Measurements from ENCODE around the gene TYROBP. TPM values are rescaled to one million over a fixed set of nuclear protein-coding genes. Genes with fewer than 3 reads are reported as not detected.

The TYROBP gene
- total RNA-seq, 1 experiment from 2014 or later = not detected

- Histone ChIP-seq H3K23me2 (ENCODE audit: insufficient read length, low read depth, low read length, poor library complexity, severe bottlenecking) (no peaks in the 10 kb centered on the region), H2BK120ac (ENCODE audit: low read depth, low read length, poor library complexity, severe bottlenecking) (no peak overlapping the region), H3K4me1 (ENCODE audit: insufficient read depth, low read length) (peaks cover 2% of the 10 kb centered on the region; the same call in 1 of the 2 replicates), H2BK15ac (ENCODE audit: low read depth, low read length) (no peak overlapping the region), H3K79me2 (ENCODE audit: insufficient read depth, low read length) (no peaks in the 10 kb centered on the region), H2AFZ (ENCODE audit: low read length) (no peak overlapping the region), H3K23ac (ENCODE audit: insufficient read length, low read depth, low read length) (no peak overlapping the region), H3K27me3 (ENCODE audit: insufficient read depth, low read length) (no peaks in the 10 kb centered on the region), H2BK20ac (ENCODE audit: low read depth, low read length, poor library complexity, severe bottlenecking) (no peak overlapping the region), H3K27ac (ENCODE audit: insufficient read length, low read depth, low read length) (no peak overlapping the region), H3K79me1 (ENCODE audit: insufficient read depth, low read depth, low read length, poor library complexity, severe bottlenecking) (no peaks in the 10 kb centered on the region), H3K9me3 (ENCODE audit: control insufficient read depth, low read depth, low read length) (no peaks in the 10 kb centered on the region), H2BK5ac (ENCODE audit: insufficient read length, low read length) (no peak overlapping the region), H3K18ac (ENCODE audit: insufficient read length, low read depth, low read length) (no peak overlapping the region), H4K91ac (ENCODE audit: insufficient read length, low read depth, low read length) (no peak overlapping the region), H3K14ac (ENCODE audit: insufficient read depth, low read length) (no peak overlapping the region; the same call in 1 of the 2 replicates), H3K56ac (ENCODE audit: insufficient read length, low read depth, low read length) (no peak overlapping the region), H3K4me2 (ENCODE audit: insufficient read depth, insufficient read length, low read length) (no peak overlapping the region), H3K4ac (ENCODE audit: low read depth, low read length) (no peak overlapping the region), H2AK5ac (ENCODE audit: insufficient read length, low read length) (no peak overlapping the region), H3T11ph (ENCODE audit: low read length) (no peak overlapping the region), H4K8ac (replicated peaks; ENCODE audit: insufficient read length, low read depth, low read length) (no peak overlapping the region), H4K5ac (ENCODE audit: insufficient read length, low read depth, low read length) (no peak overlapping the region), H3K9ac (ENCODE audit: extremely low read depth, insufficient read length, low read length) (no peak overlapping the region), H4K20me1 (ENCODE audit: control insufficient read depth, insufficient read depth, insufficient read length) (no peaks in the 10 kb centered on the region), H2BK12ac (ENCODE audit: insufficient read length, low read depth, low read length) (no peak overlapping the region)
- TF ChIP-seq CTCF (conservative IDR thresholded peaks at IDR 0.05) = no peak
- Mint-ChIP-seq H3K27ac (peak overlapping the region in 1 of 3 experiments; percentile 59; a peak in 1 of 7 replicates), H3K4me1 (peaks cover 6 to 17% of the 10 kb centered on the region in 2 experiments), H3K27me3 (ENCODE audit: low read depth) (peaks cover 13% of the 10 kb centered on the region), H3K36me3 (ENCODE audit: insufficient read depth in 1 of 3, low read depth in 3 of 3) (peaks cover 3 to 6% (median 4%) of the 10 kb centered on the region in 3 experiments; a peak in 5 of 7 replicates), H3K9me3 (no peaks in the 10 kb centered on the region; a peak in 2 of 5 replicates), H3K4me3 (no peak overlapping the region; a peak in 1 of 5 replicates)
- no CpG with 5 or more reads among the region's 23 CpGs for WGBS (ENCODE audit: extremely low coverage, insufficient read length, low lambda C conversion rate)
- DNase-seq = no peak
Measured at GRCh38 chr19:35879068-35879467, 29.0 kb downstream of the TYROBP start.
